HEK293 (cell line): ENCODE measurements around the gene PAQR5.
A peak's percentile ranks its signal among the peaks of the same experiment; 100 is the strongest.

Source experiments
- CTCF ChIA-PET: fragments of 350-600 bp; formaldehyde crosslinking; extraction: SDS; loops from one replicate; lab custom pipeline; 2021; ENCODE audit warnings: antibody characterized with exemption; lab: Yijun Ruan, JAX
- POLR2A ChIA-PET: fragments of 300-600 bp; formaldehyde crosslinking; extraction: SDS; loops from one replicate; lab custom pipeline; 2020; ENCODE audit warnings: antibody characterized with exemption, inconsistent platforms; lab: Yijun Ruan, JAX
- H3K27ac ChIP-seq: fragments of 200-500 bp; sonication (Bioruptor generic); 2 replicates; pipeline ENCODE4 v1.5.1; 2014; ENCODE audit warnings: low read depth, low read length, control low read depth, inconsistent platforms; ENCODE audit errors: extremely low read depth
- H3K36me3 ChIP-seq, 2 experiments: fragments of 200-500 bp in 1 of 2; sonication (Bioruptor generic) in 1 of 2; 1 replicate in 1 of 2; 2 replicates in 1 of 2; pipeline ENCODE4 v1.5.1; 2014 to 2017; ENCODE audit warnings: inconsistent platforms in 2 of 2, low read length in 2 of 2; ENCODE audit not compliant: control insufficient read depth in 2 of 2, insufficient read depth in 1 of 2
- H3K4me1 ChIP-seq: fragments of 200-500 bp; sonication (Bioruptor generic); 2 replicates; pipeline ENCODE4 v1.5.1; 2014; ENCODE audit warnings: mild to moderate bottlenecking, low read length, inconsistent platforms; ENCODE audit not compliant: control insufficient read depth, insufficient read depth
- H3K4me3 ChIP-seq: 2 replicates; pipeline ENCODE4 v1.5.1; 2011; ENCODE audit warnings: low read depth, mild to moderate bottlenecking, control low read depth, low read length, moderate library complexity
- H3K9me3 ChIP-seq: fragments of 200-500 bp; sonication (Bioruptor generic); 2 replicates; pipeline ENCODE4 v1.5.1; 2014; ENCODE audit warnings: low read depth, low read length, inconsistent platforms; ENCODE audit not compliant: control insufficient read depth, insufficient read depth
- GLIS2 ChIP-seq: fragments of 450-650 bp; formaldehyde crosslinking; IDR thresholded peaks from 2 replicates; pipeline ENCODE4 v1.5.1; 2016; ENCODE audit warnings: missing biosample characterization, missing genetic modification characterization
- HIC1 ChIP-seq: fragments of 450-650 bp; formaldehyde crosslinking; IDR thresholded peaks from 2 replicates; pipeline ENCODE4 v1.5.1; 2016; ENCODE audit warnings: missing biosample characterization, missing genetic modification characterization
- KLF17 ChIP-seq: fragments of 450-650 bp; formaldehyde crosslinking; IDR thresholded peaks from 2 replicates; pipeline ENCODE4 v1.5.1; 2016; ENCODE audit warnings: missing biosample characterization, missing genetic modification characterization
- PATZ1 ChIP-seq: fragments of 450-650 bp; formaldehyde crosslinking; IDR thresholded peaks from 2 replicates; pipeline ENCODE4 v1.5.1; 2016; ENCODE audit warnings: missing biosample characterization, missing genetic modification characterization
- ZBTB49 ChIP-seq: fragments of 450-650 bp; formaldehyde crosslinking; IDR thresholded peaks from 2 replicates; pipeline ENCODE4 v1.5.1; 2016; ENCODE audit warnings: missing biosample characterization, missing genetic modification characterization, low read depth
- ZBTB6 ChIP-seq: fragments of 450-650 bp; formaldehyde crosslinking; IDR thresholded peaks from 2 replicates; pipeline ENCODE4 v1.5.1; 2017; ENCODE audit warnings: missing biosample characterization, missing genetic modification characterization
- ZBTB8A ChIP-seq: fragments of 450-650 bp; formaldehyde crosslinking; IDR thresholded peaks from 2 replicates; pipeline ENCODE4 v1.5.1; 2016; ENCODE audit warnings: missing biosample characterization, missing genetic modification characterization
- ZFP69B ChIP-seq: fragments of 450-650 bp; formaldehyde crosslinking; IDR thresholded peaks from 2 replicates; pipeline ENCODE4 v1.5.1; 2016; ENCODE audit warnings: missing biosample characterization, missing genetic modification characterization
- ZNF138 ChIP-seq: fragments of 450-650 bp; formaldehyde crosslinking; IDR thresholded peaks from 2 replicates; pipeline ENCODE4 v1.5.1; 2016; ENCODE audit warnings: missing biosample characterization, missing genetic modification characterization, borderline replicate concordance
- ZNF223 ChIP-seq: fragments of 450-650 bp; formaldehyde crosslinking; IDR thresholded peaks from 2 replicates; pipeline ENCODE4 v1.5.1; 2016; ENCODE audit warnings: missing biosample characterization, missing genetic modification characterization
- ZNF341 ChIP-seq: fragments of 450-650 bp; formaldehyde crosslinking; IDR thresholded peaks from 2 replicates; pipeline ENCODE4; 2016; ENCODE audit warnings: low read depth, missing biosample characterization, missing genetic modification characterization
- ZNF426 ChIP-seq: fragments of 450-650 bp; formaldehyde crosslinking; IDR thresholded peaks from 2 replicates; pipeline ENCODE4 v1.5.1; 2017; ENCODE audit warnings: missing biosample characterization, missing genetic modification characterization, mild to moderate bottlenecking, inconsistent platforms, moderate library complexity
- ZNF521 ChIP-seq: fragments of 450-650 bp; formaldehyde crosslinking; IDR thresholded peaks from 2 replicates; pipeline ENCODE4 v1.5.1; 2017; ENCODE audit warnings: missing biosample characterization, mild to moderate bottlenecking, missing genetic modification characterization
- ZNF530 ChIP-seq: fragments of 450-650 bp; formaldehyde crosslinking; IDR thresholded peaks from 2 replicates; pipeline ENCODE4 v1.5.1; 2016; ENCODE audit warnings: low read depth, missing biosample characterization, missing genetic modification characterization
- ZNF571 ChIP-seq: fragments of 450-650 bp; formaldehyde crosslinking; IDR thresholded peaks from 2 replicates; pipeline ENCODE4 v1.5.0; 2017; ENCODE audit warnings: missing biosample characterization, missing genetic modification characterization
- ZNF624 ChIP-seq: fragments of 450-650 bp; formaldehyde crosslinking; IDR thresholded peaks from 2 replicates; pipeline ENCODE4 v1.5.1; 2017; ENCODE audit warnings: missing biosample characterization, missing genetic modification characterization
- ZNF654 ChIP-seq: fragments of 450-650 bp; formaldehyde crosslinking; IDR thresholded peaks from 2 replicates; pipeline ENCODE4 v1.5.1; 2016; ENCODE audit warnings: low read depth, missing biosample characterization, missing genetic modification characterization
- ZNF701 ChIP-seq: fragments of 450-650 bp; formaldehyde crosslinking; IDR thresholded peaks from 2 replicates; pipeline ENCODE4 v1.5.1; 2016; ENCODE audit warnings: missing biosample characterization, missing genetic modification characterization
- ZSCAN5A ChIP-seq: fragments of 450-650 bp; formaldehyde crosslinking; IDR thresholded peaks from 2 replicates; pipeline ENCODE4 v1.5.1; 2016; ENCODE audit warnings: missing biosample characterization, missing genetic modification characterization

PAQR5 gene

GRCh38 chr15:69394556-69395282 lies 96.0 kb downstream of the PAQR5 start (continued):
- TF ChIP-seq KLF17 (no peak), ZFP69B (tag by site-specific recombination) (peak; percentile 91), ZBTB8A (tag by site-specific recombination) (peak; percentile 94), ZBTB6 (tag by site-specific recombination) (0 out of 2 replicates have a peak, but pooled peaks have one; percentile 6), ZNF341 (no peak), ZNF654 (peak; percentile 80), ZNF426 (no peak)
- TF ChIP-seq, all 188 proteins: peak for 18

- H3K4me1 ChIP-seq, result no peaks in the 10 kb centered on the region; the same call in 1 of the 2 replicates
- H3K27ac ChIP-seq, result no peak overlapping the region
- no peak for TF ChIP-seq ZNF530 (tag by site-specific recombination)
- CTCF ChIA-PET, result interaction anchor here (0.6 to 5.3 kb wide), 25 partner anchors 9 to 472 kb away, joined by 3 to 51 read pairs (median 5); partner anchors contain the start of gene KIF23
- POLR2A ChIA-PET, result no interaction called here
- H3K36me3 ChIP-seq, result no peaks in the 10 kb centered on the region
- H3K9me3 ChIP-seq, result no peaks in the 10 kb centered on the region
- H3K4me3 ChIP-seq, result no peak overlapping the region
Measured at GRCh38 chr15:69395460-69395859, 96.7 kb downstream of the PAQR5 start.

- Histone ChIP-seq H3K9me3 (no peaks in the 10 kb centered on the region), H3K27ac (no peak overlapping the region), H3K4me3 (no peak overlapping the region), H3K36me3 (no peaks in the 10 kb centered on the region), H3K4me1 (no peaks in the 10 kb centered on the region; the same call in 1 of the 2 replicates)
- POLR2A ChIA-PET, result no interaction called here
- TF ChIP-seq ZNF521 (tag by site-specific recombination), result no peak
- CTCF ChIA-PET, result interaction anchor here (0.6 to 5.3 kb wide), 7 partner anchors 12 to 399 kb away, joined by 3 to 51 read pairs (median 6); no protein-coding TSS in a partner anchor
Measured at GRCh38 chr15:69395991-69396390, 97.3 kb downstream of the PAQR5 start.

- CTCF ChIA-PET, result interaction anchor here (0.7 to 0.9 kb wide), 2 partner anchors 253 to 338 kb away, joined by 3 read pairs; no protein-coding TSS in a partner anchor
- POLR2A ChIA-PET, result no interaction called here
- Histone ChIP-seq H3K36me3 (no peaks in the 10 kb centered on the region), H3K4me3 (no peak overlapping the region), H3K9me3 (no peaks in the 10 kb centered on the region), H3K4me1 (no peaks in the 10 kb centered on the region), H3K27ac (no peak overlapping the region)
- TF ChIP-seq ZNF571 (tag by site-specific recombination) (no peak), ZNF138 (tag by site-specific recombination) (no peak), GLIS2 (tag by site-specific recombination) (no peak), ZNF701 (tag by site-specific recombination) (no peak), HIC1 (no peak), PATZ1 (tag by site-specific recombination) (no peak), ZBTB49 (tag by site-specific recombination) (no peak), ZSCAN5A (tag by site-specific recombination) (no peak), ZNF624 (no peak), ZNF223 (tag by site-specific recombination) (no peak)
Measured at GRCh38 chr15:69398491-69398891, 99.8 kb downstream of the PAQR5 start.
